Common myeloid progenitor, CD34-positive (primary cell): ENCODE results near the gene ATP5ME. TPM values are rescaled to one million over a fixed set of nuclear protein-coding genes. Genes with fewer than 3 reads are reported as not detected.

Experiments used
- CTCF ChIA-PET: fragments of 350-600 bp; sonication (Branson Sonifier 250); formaldehyde crosslinking; loops from one replicate; lab custom pipeline; 2021; ENCODE audit warnings: antibody characterized with exemption; lab: Charles Lee
- POLR2A ChIA-PET: fragments of 350-600 bp; sonication (Branson Sonifier 250); formaldehyde crosslinking; loops from one replicate; lab custom pipeline; 2021; ENCODE audit warnings: antibody characterized with exemption; lab: Charles Lee
- DNase-seq, 3 donors: peaks; one replicate each; pipeline versions ENCODE4 v3.0.0 to v3.0.0-alpha.2; 2013
- H3K27ac ChIP-seq, 2 experiments: 1 replicate in 1 of 2; 2 replicates in 1 of 2; pipeline ENCODE4 v1.7.0; 2013; ENCODE audit warnings: inconsistent platforms in 2 of 2, low read length in 2 of 2, mild to moderate bottlenecking in 2 of 2, low read depth in 1 of 2, moderate library complexity in 1 of 2; ENCODE audit not compliant: severe bottlenecking in 2 of 2, insufficient read depth in 1 of 2, poor library complexity in 1 of 2
- H3K27me3 ChIP-seq, 5 experiments: replicated peaks in 2 of 5; 1 replicate in 3 of 5; 2 replicates in 2 of 5; pipeline versions ENCODE4 v1.6.1 to v1.7.0; 2013; ENCODE audit warnings: low read length in 4 of 5, mild to moderate bottlenecking in 2 of 5, moderate library complexity in 2 of 5, inconsistent platforms in 1 of 5; ENCODE audit not compliant: insufficient read depth in 5 of 5, control insufficient read depth in 4 of 5
- H3K36me3 ChIP-seq, 4 experiments: 1 replicate in 2 of 4; 2 replicates in 2 of 4; pipeline versions ENCODE4 v1.6.1 to v1.7.0; 2013; ENCODE audit warnings: low read length in 3 of 4, control low read depth in 1 of 4, mild to moderate bottlenecking in 1 of 4; ENCODE audit not compliant: control insufficient read depth in 4 of 4, insufficient read depth in 4 of 4
- H3K4me1 ChIP-seq, 4 experiments: 1 replicate in 3 of 4; 2 replicates in 1 of 4; pipeline versions ENCODE4 v1.6.1 to v1.7.1; 2013; ENCODE audit warnings: low read length in 3 of 4, mild to moderate bottlenecking in 3 of 4, control low read depth in 1 of 4, inconsistent platforms in 1 of 4, moderate library complexity in 1 of 4; ENCODE audit not compliant: control insufficient read depth in 4 of 4, insufficient read depth in 4 of 4; ENCODE audit errors: control extremely low read depth in 1 of 4
- H3K4me3 ChIP-seq, 7 experiments: 1 replicate in 4 of 7; 2 replicates in 3 of 7; pipeline versions ENCODE4 v1.5.1 to v1.7.0; 2013; ENCODE audit warnings: mild to moderate bottlenecking in 7 of 7, low read length in 6 of 7, moderate library complexity in 6 of 7, inconsistent platforms in 2 of 7, low read depth in 2 of 7, control low read depth in 1 of 7; ENCODE audit not compliant: insufficient read depth in 4 of 7, control insufficient read depth in 1 of 7; ENCODE audit errors: extremely low read depth in 1 of 7
- H3K9me3 ChIP-seq, 5 experiments: 1 replicate in 4 of 5; 2 replicates in 1 of 5; pipeline versions ENCODE4 v1.6.1 to v1.7.1; 2013; ENCODE audit warnings: low read length in 4 of 5, mild to moderate bottlenecking in 2 of 5, inconsistent platforms in 1 of 5, low read depth in 1 of 5, moderate library complexity in 1 of 5; ENCODE audit not compliant: control insufficient read depth in 4 of 5, insufficient read depth in 2 of 5; ENCODE audit errors: control extremely low read depth in 1 of 5
- WGBS: methylation state at CpG from one replicate; pipeline ENCODE4 v1.1.5; 2013; ENCODE audit not compliant: insufficient coverage; 5-methylcytosine and 5-hydroxymethylcytosine counted together
- polyA plus RNA-seq: library from polyadenylated mRNA; unstranded; fragments of 120-200 nt; gene quantifications from one replicate; pipeline ENCODE4 v1.2.1, GENCODE V29; 2013

Gene ATP5ME
- polyA plus RNA-seq, result 205 TPM

GRCh38 chr4:674172-675035 lies at the start of gene ATP5ME, which contains the start of gene MYL5:
ATP5ME (minus strand) TSS chr4:674276; CDS start chr4:674247, 29 bp downstream.
MYL5 (plus strand) TSS chr4:674542; CDS start chr4:678027, 3,485 bp downstream.
- CTCF ChIA-PET, result interaction anchor here (0.7 to 2.6 kb wide), 7 partner anchors 9 to 431 kb away, joined by 3 to 8 read pairs (median 4); no protein-coding TSS in a partner anchor
- WGBS, result under 1% methylated on average over 76 of the region's 84 CpGs

DNA sequence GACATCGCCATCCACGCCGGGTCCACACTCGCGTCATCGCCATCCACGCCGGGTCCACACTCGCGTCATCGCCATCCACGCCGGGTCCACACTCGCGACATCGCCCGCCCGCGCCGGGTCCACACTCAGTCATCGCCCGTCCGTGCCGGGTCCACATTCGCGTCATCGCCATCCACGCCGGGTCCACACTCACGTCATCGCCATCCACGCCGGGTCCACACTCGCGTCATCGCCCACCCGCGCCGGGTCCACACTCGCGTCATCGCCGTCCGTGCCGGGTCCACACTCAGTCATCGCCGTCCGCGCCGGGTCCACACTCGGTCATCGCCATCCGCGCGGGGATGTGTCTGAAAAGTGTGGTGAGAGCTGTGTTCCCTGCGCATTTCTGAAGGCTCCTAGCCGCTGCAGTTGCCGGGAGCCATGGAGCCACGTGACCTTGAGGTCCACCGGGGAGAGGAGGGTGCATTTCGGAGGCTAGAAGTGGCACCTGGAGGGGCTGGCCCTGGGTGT lies 48.8 kb upstream of the ATP5ME start:
- Histone ChIP-seq H3K4me1 (peaks cover 0 to 55% (median 23%) of the 10 kb centered on the region in 4 experiments), H3K27ac (no peak overlapping the region), H3K9me3 (no peaks in the 10 kb centered on the region), H3K36me3 (peaks cover 0 to 34% (median 5%) of the 10 kb centered on the region in 4 experiments), H3K4me3 (no peak overlapping the region), H3K27me3 (no peaks in the 10 kb centered on the region)
- no peak for DNase-seq
- ChIA-PET POLR2A (no interaction called here), CTCF (interaction anchor here (0.7 to 1.4 kb wide), 2 partner anchors 19 to 47 kb away, joined by 3 read pairs; no protein-coding TSS in a partner anchor)
- 98% methylated on average over 52 of the region's 61 CpGs for WGBS

More at GRCh38 chr4:674172-675035, at the start of gene ATP5ME, which contains the start of gene MYL5:
- Histone ChIP-seq H3K4me1 (peaks cover 0 to 32% (median 19%) of the 10 kb centered on the region in 4 experiments), H3K27me3 (no peaks in the 10 kb centered on the region), H3K4me3 (peak within 1 kb of the TSS; percentile 65 to 93 (median 84)), H3K27ac (peak within 1 kb of the TSS; percentile 92 to 94), H3K36me3 (peaks cover 4 to 26% (median 16%) of the 10 kb centered on the region in 4 experiments), H3K9me3 (no peaks in the 10 kb centered on the region)
- DNase-seq, result peak; percentile 94 to 98 (median 97)
- POLR2A ChIA-PET, result interaction anchor here (0.5 to 0.7 kb wide), 3 partner anchors 10 to 677 kb away, joined by 3 to 5 read pairs (median 4); no protein-coding TSS in a partner anchor

DNA sequence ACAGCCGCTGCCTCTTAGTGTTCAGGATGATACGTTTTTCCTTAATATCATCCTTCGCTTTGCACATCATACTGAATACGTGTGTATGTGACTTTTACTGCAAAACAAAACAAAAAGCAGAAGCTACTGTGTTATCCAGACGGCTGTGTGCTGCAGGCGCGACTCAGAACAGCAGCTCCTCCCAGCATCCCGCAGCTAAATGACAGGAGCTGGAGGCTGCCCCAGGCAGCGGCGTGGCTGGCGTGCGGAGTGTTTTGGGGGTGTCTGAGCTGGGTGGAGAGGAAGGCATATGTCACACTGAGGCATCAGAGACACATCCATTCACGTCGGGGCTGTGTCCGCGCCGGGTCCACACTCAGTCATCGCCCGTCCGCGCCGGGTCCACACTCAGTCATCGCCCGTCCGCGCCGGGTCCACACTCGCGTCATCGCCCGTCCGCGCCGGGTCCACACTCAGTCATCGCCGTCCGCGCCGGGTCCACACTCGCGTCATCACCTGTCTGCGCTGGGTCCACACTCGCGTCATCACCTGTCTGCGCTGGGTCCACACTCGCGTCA lies 48.2 kb upstream of the ATP5ME start:
- WGBS, result 94% methylated on average over 34 of the region's 47 CpGs
- Histone ChIP-seq H3K9me3 (no peaks in the 10 kb centered on the region), H3K4me1 (peaks cover 0 to 48% (median 22%) of the 10 kb centered on the region in 4 experiments), H3K27ac (no peak overlapping the region), H3K36me3 (peaks cover 0 to 34% (median 5%) of the 10 kb centered on the region in 4 experiments), H3K4me3 (no peak overlapping the region), H3K27me3 (no peaks in the 10 kb centered on the region)
- POLR2A ChIA-PET, result no interaction called here
- peak in 2 of 3 donors; percentile 47 to 54 for DNase-seq
- CTCF ChIA-PET, result interaction anchor here (1.4 kb wide), 1 partner anchor 20 kb away, joined by 3 read pairs; no protein-coding TSS in a partner anchor

DNA sequence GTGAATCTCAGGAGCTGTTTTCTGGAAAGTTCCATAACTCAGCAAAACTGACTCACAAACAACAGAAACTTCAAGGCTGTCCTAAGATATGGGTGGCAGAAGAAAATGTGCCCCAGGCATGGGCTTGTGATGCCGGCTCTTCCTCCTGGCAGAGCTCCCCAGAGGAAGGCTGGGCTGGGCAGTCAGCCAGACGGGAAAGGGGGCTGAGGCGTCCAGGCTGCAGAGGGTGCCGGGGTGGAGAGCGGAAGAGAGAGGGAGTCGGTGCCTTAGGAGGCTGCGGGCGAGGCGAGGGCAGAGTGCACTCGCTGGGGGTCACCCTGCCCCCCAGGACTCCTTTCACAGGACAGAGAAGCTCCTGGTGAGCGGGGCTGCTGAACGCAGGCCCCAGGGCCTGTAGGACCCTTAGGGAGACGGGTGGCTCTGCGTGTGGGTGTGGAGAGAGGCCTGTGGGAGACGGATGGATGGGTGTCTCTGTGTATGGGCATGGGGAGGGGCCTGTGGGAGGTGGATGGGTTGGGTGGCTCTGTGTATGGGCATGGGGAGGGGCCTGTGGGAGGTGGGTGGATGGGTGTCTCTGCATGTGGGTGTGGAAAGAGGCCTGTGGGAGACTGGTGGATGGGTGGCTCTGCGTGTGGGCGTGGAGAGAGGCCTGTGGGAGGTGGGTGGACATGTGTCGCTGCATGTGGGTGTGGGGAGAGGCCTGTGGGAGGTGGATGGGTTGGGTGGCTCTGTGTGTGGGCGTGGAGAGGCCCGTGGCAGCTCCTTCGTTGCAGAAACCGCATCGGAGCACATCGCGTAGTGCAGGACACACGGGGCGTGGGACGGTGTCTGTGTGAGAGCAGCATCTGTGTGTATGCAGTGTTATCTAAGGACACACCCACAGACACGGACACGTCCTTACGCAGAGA lies 47.4 kb upstream of the ATP5ME start:
- peaks cover 0 to 34% (median 5%) of the 10 kb centered on the region in 4 experiments for H3K36me3 ChIP-seq
- peak overlapping the region in 1 of 7 experiments; percentile 38 for H3K4me3 ChIP-seq
- H3K9me3 ChIP-seq, result no peaks in the 10 kb centered on the region
- ChIA-PET POLR2A (no interaction called here), CTCF (interaction anchor here (1.4 to 1.6 kb wide), 2 partner anchors 12 to 21 kb away, joined by 3 read pairs; no protein-coding TSS in a partner anchor)
- peak in 2 of 3 donors; percentile 14 to 41 for DNase-seq
- no peaks in the 10 kb centered on the region for H3K27me3 ChIP-seq
- peak overlapping the region in 1 of 2 experiments; percentile 19 for H3K27ac ChIP-seq
- H3K4me1 ChIP-seq, result peaks cover 0 to 41% (median 19%) of the 10 kb centered on the region in 4 experiments
- 76% methylated on average over 25 of the region's 31 CpGs for WGBS

GRCh38 chr4:720111-720860 lies 46.2 kb upstream of the ATP5ME start:
- no peak for DNase-seq
- H3K4me3 ChIP-seq, result no peak overlapping the region
- WGBS, result 97% methylated on average over 51 of the region's 59 CpGs
- peaks cover 0 to 34% (median 5%) of the 10 kb centered on the region in 4 experiments for H3K36me3 ChIP-seq
- no peak overlapping the region for H3K27ac ChIP-seq
- no peaks in the 10 kb centered on the region for H3K27me3 ChIP-seq
- ChIA-PET CTCF (interaction anchor here (1.6 kb wide), 1 partner anchor 11 kb away, joined by 3 read pairs; no protein-coding TSS in a partner anchor), POLR2A (no interaction called here)
- H3K4me1 ChIP-seq, result peaks cover 0 to 30% (median 9%) of the 10 kb centered on the region in 4 experiments
- H3K9me3 ChIP-seq, result no peaks in the 10 kb centered on the region
